HCT116 (cell line): Measurements from ENCODE around the gene AIF1. TPM values are rescaled to one million over a fixed set of nuclear protein-coding genes. Genes with fewer than 3 reads are reported as not detected.

Experiments used
- ATAC-seq: fragments of 200-7000 bp; cut with Tn5 transposase; 2 replicates; pipeline ENCODE4 v1.9.1; 2020; ENCODE audit warnings: mild to moderate bottlenecking, moderate library complexity
- BruUV-seq: library from RNA; stranded (reverse); fragments of 400-500 nt; replicated peaks from 2 replicates; lab custom pipeline; 2021; lab: Mats Ljungman, UMichigan
- CTCF ChIA-PET: fragments of 300-600 bp; sonication (Branson Sonifier 250); formaldehyde crosslinking; loops from one replicate; lab custom pipeline; 2021; ENCODE audit warnings: antibody characterized with exemption; lab: Charles Lee
- POLR2A ChIA-PET: fragments of 300-600, 350-600 bp; sonication (Branson Sonifier 250); formaldehyde crosslinking; loops from one replicate; lab custom pipeline; 2021; ENCODE audit warnings: antibody characterized with exemption; lab: Charles Lee
- RAD21 ChIA-PET, 2 experiments: fragments of 300-600 bp; sonication (Branson Sonifier 250); formaldehyde crosslinking; loops; one replicate each; lab custom pipeline; 2023; ENCODE audit warnings: low total read pairs in 2 of 2; ENCODE audit not compliant: uncharacterized antibody in 2 of 2, unreplicated experiment in 2 of 2, low non-redundant PET in 1 of 2; lab: Charles Lee
- DNase-seq: peaks from one replicate; pipeline ENCODE4 v3.0.0-alpha.2; 2010; ENCODE audit warnings: low read depth, low spot score
- H2AFZ ChIP-seq: fragments of 200-600 bp; shearing (Covaris generic), sonication (generic); 2 replicates; pipeline ENCODE4 v1.6.1; 2017; ENCODE audit warnings: low read depth, mixed run types, mixed read lengths, antibody characterized with exemption, low read length; ENCODE audit not compliant: poor library complexity, severe bottlenecking
- H3K27ac ChIP-seq: 2 replicates; pipeline ENCODE4 v1.5.1; 2012; ENCODE audit warnings: low read depth, low read length
- H3K27me3 ChIP-seq: fragments of 200-600 bp; sonication (generic); 2 replicates; pipeline ENCODE4 v1.6.1; 2016; ENCODE audit warnings: mixed run types, low read length, mixed read lengths; ENCODE audit not compliant: insufficient read depth
- H3K36me3 ChIP-seq, 2 experiments: fragments of 200-500 bp in 1 of 2; fragments of 200-600 bp in 1 of 2; sonication (Bioruptor generic) in 1 of 2; sonication (generic) in 1 of 2; 2 replicates each; pipeline versions ENCODE4 v1.5.1 to v1.6.1; 2014 to 2016; ENCODE audit warnings: low read length in 2 of 2, inconsistent platforms in 1 of 2, mixed read lengths in 1 of 2, mixed run types in 1 of 2; ENCODE audit not compliant: insufficient read depth in 2 of 2, control insufficient read depth in 1 of 2
- H3K4me1 ChIP-seq, 2 experiments: fragments of 200-600 bp in 1 of 2; sonication (generic) in 1 of 2; 2 replicates each; pipeline versions ENCODE4 v1.5.1 to v1.6.1; 2012 to 2017; ENCODE audit warnings: low read length in 2 of 2, inconsistent platforms in 1 of 2, mild to moderate bottlenecking in 1 of 2, mixed read lengths in 1 of 2, mixed run types in 1 of 2, moderate library complexity in 1 of 2; ENCODE audit not compliant: insufficient read depth in 2 of 2, control insufficient read depth in 1 of 2
- H3K4me2 ChIP-seq: fragments of 200-600 bp; sonication (generic); 2 replicates; pipeline ENCODE4 v1.6.1; 2017; ENCODE audit warnings: mixed run types, low read length, mixed read lengths
- H3K4me3 ChIP-seq, 2 experiments: fragments of 200-600 bp in 1 of 2; sonication (generic) in 1 of 2; replicated peaks in 1 of 2; 2 replicates each; pipeline ENCODE4 v1.5.1; 2011 to 2016; ENCODE audit warnings: low read length in 2 of 2, control low read depth in 1 of 2, low read depth in 1 of 2, mild to moderate bottlenecking in 1 of 2, mixed read lengths in 1 of 2, mixed run types in 1 of 2
- H3K79me2 ChIP-seq: fragments of 200-600 bp; sonication (generic); 2 replicates; pipeline ENCODE4 v1.6.1; 2017; ENCODE audit warnings: mild to moderate bottlenecking, mixed run types, low read length, moderate library complexity, mixed read lengths; ENCODE audit not compliant: insufficient read depth
- H3K9ac ChIP-seq: fragments of 200-600 bp; sonication (generic); 2 replicates; pipeline ENCODE4 v1.6.1; 2016; ENCODE audit warnings: low read length, mixed read lengths
- H3K9me2 ChIP-seq: fragments of 200-600 bp; sonication (generic), shearing (Covaris generic); 2 replicates; pipeline ENCODE4 v1.6.1; 2017; ENCODE audit warnings: mixed run types, mild to moderate bottlenecking, moderate library complexity; ENCODE audit not compliant: insufficient read depth
- H3K9me3 ChIP-seq, 2 experiments: fragments of 200-500 bp in 1 of 2; fragments of 200-600 bp in 1 of 2; sonication (Bioruptor generic) in 1 of 2; sonication (generic) in 1 of 2; 2 replicates each; pipeline ENCODE4 v1.6.1; 2014 to 2017; ENCODE audit warnings: low read length in 2 of 2, mixed read lengths in 2 of 2, inconsistent platforms in 1 of 2, low read depth in 1 of 2, mild to moderate bottlenecking in 1 of 2, mixed run types in 1 of 2, moderate library complexity in 1 of 2; ENCODE audit not compliant: control insufficient read depth in 1 of 2, insufficient read depth in 1 of 2
- H4K20me1 ChIP-seq: fragments of 200-600 bp; sonication (generic), shearing (Covaris generic); 2 replicates; pipeline ENCODE4 v1.6.1; 2017; ENCODE audit warnings: mixed run types, mild to moderate bottlenecking, moderate library complexity; ENCODE audit not compliant: insufficient read depth
- ATF3 ChIP-seq: IDR thresholded peaks from 2 replicates; pipeline ENCODE4 v1.6.1; 2012
- CBX3 ChIP-seq: IDR thresholded peaks from 2 replicates; pipeline ENCODE4 v1.6.1; 2012; ENCODE audit warnings: low read depth
- CTCF ChIP-seq, 3 experiments: fragments of 200-600 bp in 1 of 3; sonication (generic) in 1 of 3; IDR thresholded peaks in 2 of 3; conservative IDR thresholded peaks in 1 of 3; 2 replicates each; pipeline ENCODE4 v1.5.1; 2012 to 2017; ENCODE audit warnings: low read depth in 2 of 3, low read length in 2 of 3, antibody characterized with exemption in 1 of 3, borderline replicate concordance in 1 of 3, control low read depth in 1 of 3, mild to moderate bottlenecking in 1 of 3, mixed read lengths in 1 of 3, mixed run types in 1 of 3, moderate library complexity in 1 of 3; ENCODE audit not compliant: insufficient read depth in 1 of 3
- EGR1 ChIP-seq: IDR thresholded peaks from 2 replicates; pipeline ENCODE4 v1.6.1; 2012; ENCODE audit warnings: low read depth
- ELF1 ChIP-seq: IDR thresholded peaks from 2 replicates; pipeline ENCODE4 v1.6.1; 2012; ENCODE audit warnings: low read depth, borderline replicate concordance
- EZH2phosphoT487 ChIP-seq: fragments of 200-600 bp; IDR thresholded peaks from 2 replicates; pipeline ENCODE4 v1.6.1; 2018; ENCODE audit warnings: antibody characterized with exemption, borderline replicate concordance
- FOSL1 ChIP-seq: IDR thresholded peaks from 2 replicates; pipeline ENCODE4 v1.6.1; 2012; ENCODE audit warnings: low read depth
- JUND ChIP-seq: IDR thresholded peaks from 2 replicates; pipeline ENCODE4 v1.6.1; 2012
- POLR2A ChIP-seq: IDR thresholded peaks from 2 replicates; pipeline ENCODE4 v1.7.0; 2011; ENCODE audit warnings: borderline replicate concordance; ENCODE audit not compliant: insufficient read depth, insufficient read length; ENCODE audit errors: extremely low read depth
- RAD21 ChIP-seq: IDR thresholded peaks from 2 replicates; pipeline ENCODE4 v1.6.1; 2012; ENCODE audit warnings: low read depth, mild to moderate bottlenecking
- TCF7L2 ChIP-seq: IDR thresholded peaks from 2 replicates; pipeline ENCODE4 v1.7.0; 2011; ENCODE audit warnings: borderline replicate concordance, inconsistent platforms; ENCODE audit not compliant: insufficient read depth, insufficient read length; ENCODE audit errors: extremely low read depth
- YY1 ChIP-seq: IDR thresholded peaks from 2 replicates; pipeline ENCODE4 v1.6.1; 2011; ENCODE audit warnings: low read length, low read depth, moderate library complexity, mild to moderate bottlenecking; ENCODE audit not compliant: insufficient replicate concordance; ENCODE audit errors: extremely low read depth
- ZFX ChIP-seq: fragments of 450-650 bp; IDR thresholded peaks from 2 replicates; pipeline ENCODE4 v1.6.1; 2017
- ZNF274 ChIP-seq: fragments of 200-500 bp; sonication (Bioruptor generic); IDR thresholded peaks from 2 replicates; pipeline ENCODE4 v1.6.1; 2014; ENCODE audit warnings: mild to moderate bottlenecking, low read depth, low read length, inconsistent platforms
- intact Hi-C: fragments of 100-400 bp; cut with micrococcal nuclease; formaldehyde crosslinking; loops from 2 replicates; pipeline ENCODE4 v1.10.0; 2022
- total RNA-seq: library from RNA; stranded (reverse); gene quantifications from one replicate; pipeline ENCODE4 v1.2.1, GENCODE V29; 2021; ENCODE audit not compliant: unreplicated experiment

The AIF1 gene
- total RNA-seq, 1 experiment from 2014 or later, result not detected

- TF ChIP-seq EZH2phosphoT487 (no peak), ZFX (no peak), JUND (no peak), CTCF (IDR thresholded peaks at IDR 0.05 in 2 of 3, conservative IDR thresholded peaks at IDR 0.05 in 1 of 3; ENCODE audit: borderline replicate concordance in 1 of 3, insufficient read depth in 1 of 3, low read depth in 2 of 3, low read length in 2 of 3) (no peak), EGR1 (no peak), CBX3 (no peak), ZNF274 (no peak), ELF1 (no peak), ATF3 (no peak), YY1 (no peak), POLR2A (no peak), TCF7L2 (no peak), RAD21 (no peak), FOSL1 (no peak)
- ChIA-PET CTCF (no interaction called here), RAD21 (no interaction called here), POLR2A (no interaction called here)
- BruUV-seq, result no TSS peak
- intact Hi-C loops, result no loop called here
- Histone ChIP-seq H3K27me3 (no peaks in the 10 kb centered on the region), H3K4me2 (no peak overlapping the region), H3K4me1 (no peaks in the 10 kb centered on the region; a peak in 1 of 4 replicates), H3K79me2 (peaks cover 90% of the 10 kb centered on the region), H3K36me3 (peaks cover 54 to 96% of the 10 kb centered on the region in 2 experiments), H3K4me3 (no peak overlapping the region), H2AFZ (no peak overlapping the region), H3K9me3 (no peaks in the 10 kb centered on the region), H3K9me2 (no peaks in the 10 kb centered on the region), H3K27ac (no peak overlapping the region), H4K20me1 (no peaks in the 10 kb centered on the region), H3K9ac (no peak overlapping the region)
- ATAC-seq, result no peak
- DNase-seq, result no peak
Observed at GRCh38 chr6:31627690-31628287, 12.8 kb downstream of the AIF1 start.
